GM21825 (cell line): ENCODE results near the gene RPP25L.
"Not testable (repeated sequence)": the region's sequence is repeated elsewhere in the genome, so short reads cannot be mapped to it uniquely, and the experiment has no call there.

Source experiments
- ATAC-seq: cut with Tn5 transposase; IDR thresholded peaks from one replicate; pipeline ENCODE4 v1.9.1; 2021; ENCODE audit warnings: mild to moderate bottlenecking, moderate library complexity; ENCODE audit not compliant: unreplicated experiment

RPP25L gene

DNA sequence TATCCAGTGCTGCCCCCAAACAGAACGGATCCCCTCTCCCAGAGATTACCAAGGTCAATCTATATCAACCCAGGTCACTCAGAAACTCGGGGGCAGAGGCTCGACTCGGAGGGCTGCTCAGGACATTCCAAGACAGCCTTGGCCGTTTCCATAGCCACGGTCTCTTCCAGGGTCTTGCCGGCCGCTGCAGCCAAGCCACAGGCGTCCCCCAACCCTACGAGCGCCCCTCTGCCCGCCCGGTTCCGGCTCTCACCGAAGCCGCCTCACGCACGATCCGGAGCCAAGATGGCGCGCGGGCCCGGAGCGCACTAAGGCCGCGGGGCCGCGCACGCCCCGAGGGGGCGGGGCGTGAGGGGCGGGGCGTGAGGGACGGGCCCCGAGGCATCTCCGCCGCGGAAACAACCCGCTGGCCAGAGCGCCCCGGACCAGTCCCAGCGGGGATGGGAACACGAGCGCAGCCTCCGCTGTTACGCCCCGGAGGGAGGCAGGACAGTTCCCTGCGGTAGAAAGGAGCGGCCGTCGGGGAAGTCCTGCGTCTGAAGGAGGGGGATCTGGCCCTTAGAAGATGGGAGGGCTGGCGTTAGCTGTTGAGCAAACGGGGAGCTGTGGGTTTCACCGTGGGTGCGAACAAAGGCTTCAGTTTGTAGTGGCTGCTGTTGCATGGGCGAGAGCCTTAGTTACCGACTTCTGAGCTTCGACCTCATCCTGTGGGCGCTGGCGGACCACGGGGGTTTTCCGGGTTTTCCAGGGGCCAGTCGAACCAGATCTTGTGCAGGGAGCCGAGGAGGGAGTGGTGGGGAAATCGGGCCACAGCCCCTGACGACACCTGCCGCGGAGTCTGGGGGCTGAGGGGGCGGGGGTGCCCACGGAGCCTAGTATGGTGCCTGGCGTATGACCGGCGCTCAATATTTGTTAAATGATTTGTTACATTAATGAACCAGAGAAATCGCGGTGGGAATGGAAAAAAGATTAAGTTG is at the start of gene RPP25L:
RPP25L (minus strand) TSS at position 287 of the 977 bp plus-strand sequence. CDS start 801 bp downstream, outside the sequence.
- peak; percentile 87 for ATAC-seq

DNA sequence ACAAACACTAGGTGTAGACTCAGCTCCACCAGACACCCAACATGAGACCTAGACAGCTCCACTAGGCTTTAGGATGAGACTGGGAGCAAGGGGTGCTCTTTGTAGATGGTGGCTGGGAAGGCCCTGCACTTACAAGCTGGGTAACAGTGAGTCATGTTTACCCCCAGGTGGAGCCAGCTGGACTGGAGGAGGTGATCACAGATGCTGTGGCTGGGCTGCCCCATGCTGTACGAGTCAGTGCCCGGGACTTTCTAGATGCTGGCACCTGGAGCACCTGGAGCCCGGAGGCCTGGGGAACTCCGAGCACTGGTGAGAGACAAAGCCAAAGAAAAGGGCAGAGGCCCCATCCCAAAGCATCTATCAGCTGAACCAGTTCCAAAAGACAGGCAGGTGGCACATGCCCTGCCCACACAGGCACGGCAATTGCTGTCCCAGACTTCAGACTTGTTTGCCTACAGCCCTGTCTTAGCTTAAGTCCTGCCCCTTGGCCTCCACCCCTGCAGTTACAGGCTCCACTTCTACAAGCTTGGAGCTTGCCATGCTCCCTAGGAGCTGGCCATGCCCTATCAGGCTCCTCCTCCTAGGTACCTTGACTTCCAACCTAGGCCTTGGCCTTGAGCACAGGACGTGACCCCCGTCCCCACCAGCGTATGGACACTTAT is 47.8 kb upstream of the RPP25L start:
- ATAC-seq = no peak

- no peak for ATAC-seq
These were observed 46.6 kb upstream of the RPP25L start for GRCh38 chr9:34658461-34658860.

GRCh38 chr9:34656992-34657391 is 45.1 kb upstream of the RPP25L start:
- no peak for ATAC-seq

DNA sequence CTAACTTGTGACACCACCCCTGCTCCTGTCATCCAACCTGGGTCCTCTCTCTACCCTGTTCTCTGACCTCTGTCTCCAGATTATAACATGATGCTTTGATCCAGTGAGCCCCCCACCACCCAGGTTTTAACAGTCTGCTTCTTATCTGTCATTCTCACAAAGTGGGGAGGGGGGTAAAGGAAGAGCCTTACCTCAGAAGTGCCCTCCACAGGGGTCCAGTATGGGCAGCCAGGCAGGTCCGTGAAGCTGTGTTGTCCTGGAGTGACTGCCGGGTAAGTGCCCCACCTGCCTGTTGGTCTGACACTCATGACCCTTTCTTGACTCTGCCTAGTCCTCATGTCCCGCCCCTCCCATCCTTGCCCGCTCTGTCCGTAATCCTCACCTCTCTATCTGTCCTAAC is 43.5 kb upstream of the RPP25L start:
- ATAC-seq = no peak

DNA sequence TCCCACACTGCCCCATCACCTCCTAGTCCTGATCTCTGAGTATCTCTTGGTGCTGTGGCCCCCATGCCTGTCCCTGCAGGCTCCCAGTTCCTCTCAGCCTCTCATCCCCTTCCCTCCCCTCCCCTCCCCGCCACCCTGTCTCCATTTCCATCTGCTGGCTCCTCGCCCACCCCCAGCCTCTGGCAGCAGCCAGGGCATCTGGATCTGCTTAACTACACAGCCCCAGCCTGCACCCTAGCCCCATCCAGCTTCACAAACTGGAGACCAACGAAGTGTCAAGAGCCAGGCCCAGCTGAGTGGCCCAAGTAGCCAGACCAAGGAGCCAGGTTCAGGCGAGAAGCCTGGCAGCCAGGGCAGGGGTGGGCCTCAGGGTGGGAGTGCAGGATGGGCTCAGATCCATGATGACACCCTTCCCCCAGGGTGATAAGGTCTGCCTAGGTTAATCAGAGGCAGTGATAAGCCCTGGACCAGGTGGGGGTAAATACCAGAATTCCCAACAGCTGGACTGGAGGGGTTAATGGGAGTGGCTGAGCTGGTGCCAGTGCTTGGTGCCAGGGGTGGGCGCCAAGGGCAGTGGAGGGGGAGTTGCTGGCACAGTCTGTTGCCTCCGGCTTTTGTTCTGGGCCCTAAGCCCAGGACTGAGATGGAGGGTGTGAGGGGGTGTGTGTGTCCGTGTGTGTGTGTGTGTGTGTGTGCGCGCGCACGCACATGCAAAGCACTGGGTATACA is 42.6 kb upstream of the RPP25L start:
- no peak for ATAC-seq

DNA sequence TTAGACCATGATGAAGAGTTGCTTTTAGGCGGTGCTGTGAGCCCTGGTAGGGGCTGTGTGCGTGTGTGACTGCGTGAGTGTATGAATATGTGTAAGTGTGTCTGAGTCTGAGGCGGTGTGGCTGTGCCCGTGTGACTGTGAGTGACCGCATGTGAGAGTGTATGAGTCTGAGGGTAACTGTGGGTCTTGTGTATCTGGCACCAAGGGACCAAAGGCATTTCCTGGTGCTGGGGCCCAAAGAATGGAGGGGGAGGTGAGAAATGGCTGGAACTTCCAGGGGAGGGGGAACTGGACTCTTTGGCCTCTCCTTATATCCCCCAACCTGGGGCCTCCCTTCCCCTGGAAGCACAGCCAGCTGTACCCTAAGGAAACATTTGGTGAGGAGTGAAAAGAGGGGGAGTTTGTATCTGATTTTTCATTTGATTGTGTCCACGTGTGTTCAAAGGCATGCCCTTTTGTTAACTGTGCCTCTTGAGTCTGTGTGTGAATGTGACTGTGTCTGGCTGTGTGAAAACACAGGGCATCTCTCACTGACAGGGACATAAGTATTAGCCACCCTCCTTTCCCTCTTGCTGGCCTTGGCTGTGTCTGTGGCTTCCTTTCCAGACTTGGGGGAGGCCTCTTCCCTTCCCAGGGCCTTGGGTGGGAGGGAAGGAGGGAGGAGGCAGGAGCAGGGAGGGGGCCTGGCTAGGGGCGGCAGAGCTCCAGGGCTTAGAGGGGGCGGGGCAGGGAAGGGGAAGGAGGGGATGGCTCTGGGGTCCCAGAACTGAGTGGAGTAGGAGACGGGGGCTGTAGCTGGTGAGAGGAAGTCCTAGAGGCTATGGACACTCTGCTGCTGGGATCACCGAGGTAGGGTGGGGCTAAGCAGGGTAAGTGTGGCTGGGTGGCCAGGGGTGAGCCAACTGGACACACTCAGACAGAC is 41.5 kb upstream of the RPP25L start:
- ATAC-seq = no peak

GRCh38 chr9:34652602-34653000 is 40.7 kb upstream of the RPP25L start:
- no peak for ATAC-seq

DNA sequence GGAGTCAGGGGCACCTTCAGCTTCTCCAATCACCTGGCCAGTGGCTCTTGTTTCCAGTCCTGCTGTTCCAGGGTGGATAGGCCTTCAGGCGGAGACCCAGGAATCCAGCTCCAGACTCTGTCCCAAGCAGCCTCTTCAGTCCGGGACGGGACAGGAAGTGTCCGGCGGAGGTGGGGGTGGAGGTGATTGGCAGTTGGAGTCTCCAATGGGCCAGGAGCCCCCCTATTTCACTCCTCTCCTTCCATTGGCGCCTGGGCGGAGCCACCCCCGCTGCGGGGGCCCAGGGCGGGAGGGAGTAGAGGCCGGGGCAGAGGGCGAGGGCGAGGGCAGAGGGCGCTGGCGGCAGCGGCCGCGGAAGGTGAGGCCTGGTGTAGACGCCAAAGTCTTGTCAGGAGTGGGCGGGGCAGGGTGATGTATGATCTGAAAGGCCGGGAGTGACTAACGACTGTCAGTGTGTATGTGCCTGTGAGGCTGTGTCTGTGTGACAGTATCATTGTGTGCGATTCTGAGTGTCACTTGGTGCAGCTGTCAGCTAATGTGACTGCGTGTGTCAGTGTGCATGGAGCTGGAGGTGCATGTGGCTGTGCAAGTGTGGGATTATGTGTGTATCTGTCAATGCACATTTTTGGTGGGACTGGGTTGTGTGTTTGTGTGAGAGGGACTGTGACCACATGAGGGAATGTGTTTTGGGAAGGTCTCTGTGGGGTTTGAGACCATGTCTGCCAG is 40.1 kb upstream of the RPP25L start, which contains the start of gene IL11RA:
IL11RA (plus strand) TSS at position 310 of the 726 bp plus-strand sequence. CDS start 3,033 bp downstream, outside the sequence.
- no peak for ATAC-seq

DNA sequence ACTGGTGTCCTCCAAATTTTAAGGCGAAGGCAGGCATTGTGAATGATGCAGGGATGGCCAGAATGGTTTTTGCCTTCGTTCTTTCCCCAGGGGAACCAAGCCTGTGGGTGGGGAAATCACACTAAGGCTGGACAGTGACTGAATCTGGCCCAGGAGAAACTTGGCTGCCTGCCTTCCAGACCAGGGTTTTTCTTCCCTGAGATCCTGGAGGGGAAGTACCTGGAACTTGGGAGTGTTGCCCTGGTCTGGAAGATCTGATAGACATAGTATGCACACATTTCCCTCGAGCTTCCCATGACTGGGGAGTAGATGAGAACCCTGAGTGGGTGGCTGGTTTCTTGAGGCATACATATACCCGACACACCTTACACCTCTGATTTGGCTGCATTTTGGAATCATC is 39.4 kb upstream of the RPP25L start:
- ATAC-seq = no peak

DNA sequence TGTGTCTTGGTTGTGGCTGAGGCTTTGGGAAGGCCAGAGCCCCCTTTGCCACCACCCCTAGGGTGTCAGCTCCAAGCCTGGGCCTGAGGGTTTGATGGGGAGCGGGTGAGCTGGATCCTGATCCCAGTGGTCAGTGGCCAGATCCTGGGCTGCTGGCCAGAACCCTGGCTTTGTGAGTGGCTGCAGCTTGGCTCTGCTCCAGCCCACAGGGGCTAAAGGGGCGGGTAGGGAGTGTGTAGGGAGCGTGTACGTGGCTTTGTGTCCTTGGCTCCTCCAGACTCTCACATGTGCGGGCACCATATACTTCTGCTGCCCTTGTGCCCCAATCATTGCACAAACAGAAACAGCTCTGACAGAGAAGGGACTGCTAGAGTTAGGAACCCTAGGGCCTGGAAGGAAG is 38.9 kb upstream of the RPP25L start:
- no peak for ATAC-seq

DNA sequence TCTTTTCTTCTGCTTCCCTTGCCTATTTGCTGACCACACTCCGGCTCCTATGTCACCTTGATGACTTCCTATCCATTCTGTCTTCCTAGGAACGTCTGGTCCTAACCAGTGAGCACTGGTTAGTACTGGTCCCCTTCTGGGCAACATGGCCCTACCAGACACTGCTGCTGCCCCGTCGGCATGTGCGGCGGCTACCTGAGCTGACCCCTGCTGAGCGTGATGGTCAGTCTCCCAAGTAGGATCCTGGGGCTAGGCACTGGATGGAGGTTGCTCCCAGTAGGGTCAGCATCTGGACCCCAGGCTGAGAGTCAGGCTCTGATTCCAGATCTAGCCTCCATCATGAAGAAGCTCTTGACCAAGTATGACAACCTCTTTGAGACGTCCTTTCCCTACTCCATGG is 36.8 kb upstream of the RPP25L start:
- no peak for ATAC-seq

DNA sequence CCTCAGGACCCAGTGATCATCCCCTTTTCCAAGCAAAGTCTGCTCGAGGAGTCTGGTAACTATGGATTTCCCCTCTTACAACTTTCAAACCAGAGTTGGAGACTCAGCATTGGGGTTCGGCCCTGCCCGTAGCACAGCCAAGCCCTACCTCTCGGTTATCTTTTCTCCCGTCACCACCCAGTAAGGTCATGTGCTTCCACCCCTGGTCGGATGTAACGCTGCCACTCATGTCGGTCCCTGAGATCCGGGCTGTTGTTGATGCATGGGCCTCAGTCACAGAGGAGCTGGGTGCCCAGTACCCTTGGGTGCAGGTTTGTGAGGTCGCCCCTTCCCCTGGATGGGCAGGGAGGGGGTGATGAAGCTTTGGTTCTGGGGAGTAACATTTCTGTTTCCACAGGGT is 35.8 kb upstream of the RPP25L start:
- ATAC-seq = no peak

DNA sequence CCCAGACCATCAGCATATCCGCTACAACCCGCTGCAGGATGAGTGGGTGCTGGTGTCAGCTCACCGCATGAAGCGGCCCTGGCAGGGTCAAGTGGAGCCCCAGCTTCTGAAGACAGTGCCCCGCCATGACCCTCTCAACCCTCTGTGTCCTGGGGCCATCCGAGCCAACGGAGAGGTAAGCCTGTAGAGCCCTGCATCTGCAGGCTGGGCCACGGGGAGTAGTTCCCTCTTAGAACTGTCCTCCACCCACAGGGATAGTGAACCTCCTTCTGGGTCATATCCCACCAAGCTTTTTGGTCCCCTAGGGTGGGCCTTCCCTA is 35.1 kb upstream of the RPP25L start:
- no peak for ATAC-seq

DNA sequence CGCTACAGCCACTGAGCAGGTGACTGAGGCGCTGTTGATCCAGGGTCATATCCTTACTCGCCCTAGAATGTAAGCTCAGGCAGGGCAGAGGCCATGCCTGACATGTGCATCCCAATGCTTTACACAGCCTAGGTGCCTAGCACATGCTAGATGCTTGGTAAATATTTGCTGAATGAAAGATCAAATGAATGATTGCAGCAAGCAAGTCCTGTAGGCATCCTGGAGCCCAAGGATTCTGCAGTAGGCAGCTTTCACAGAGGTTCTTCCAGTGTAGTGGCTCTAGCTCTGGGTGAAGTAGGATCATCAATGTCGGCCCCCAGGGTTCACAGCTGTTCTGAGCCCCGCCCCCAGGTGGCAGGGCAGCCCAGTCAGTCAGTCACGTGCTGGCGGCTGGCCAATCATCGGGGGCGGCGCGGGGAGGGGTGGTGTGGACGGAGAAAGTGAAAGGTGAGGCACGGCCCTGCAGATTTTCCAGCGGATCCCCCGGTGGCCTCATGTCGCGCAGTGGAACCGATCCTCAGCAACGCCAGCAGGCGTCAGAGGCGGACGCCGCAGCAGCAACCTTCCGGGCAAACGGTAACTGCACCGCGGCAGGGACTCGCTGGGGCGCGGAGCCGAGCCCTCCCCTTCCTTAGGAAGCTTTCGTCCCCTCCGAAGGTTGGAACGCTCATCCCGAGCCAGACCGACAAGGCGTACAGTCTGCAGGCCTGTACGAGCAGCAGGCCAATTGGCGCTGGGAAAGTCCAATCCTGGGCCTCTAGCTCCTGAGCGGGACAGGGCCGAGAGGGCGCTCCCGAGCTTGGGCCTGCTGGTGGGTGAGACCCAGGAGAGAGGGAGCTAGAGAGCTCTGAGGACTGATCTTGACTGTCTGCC is 34.5 kb upstream of the RPP25L start, which contains the start of gene GALT:
GALT (plus strand) TSS at position 465 of the 873 bp plus-strand sequence; CDS start at position 495, 30 bp downstream.
- ATAC-seq = peak; percentile 85

DNA sequence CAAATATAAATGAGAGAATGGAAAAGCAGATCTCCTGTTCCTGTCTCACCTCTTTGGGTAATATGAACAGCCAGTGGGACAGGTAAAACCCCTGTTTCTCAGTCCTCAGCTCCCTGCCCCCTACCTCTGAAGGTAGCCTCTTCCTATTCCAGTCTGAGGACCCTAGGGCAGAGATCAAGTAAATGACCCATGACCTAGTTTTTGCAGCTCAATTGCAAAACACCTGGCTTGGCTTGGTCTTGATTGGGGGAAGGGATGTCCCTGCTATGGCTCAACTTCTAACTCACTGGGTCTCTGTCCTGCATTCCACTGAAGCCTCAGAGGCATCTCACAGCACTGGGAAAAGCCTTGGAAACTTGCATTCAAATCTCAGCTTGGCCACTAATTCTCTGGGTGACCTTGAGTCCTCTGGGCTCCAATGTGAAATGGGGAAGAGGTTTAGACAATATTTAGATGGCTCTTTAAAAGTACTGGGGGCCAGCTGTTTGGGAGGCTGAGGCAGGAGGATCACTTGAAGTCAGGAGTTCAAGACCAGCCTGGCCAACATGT is 32.9 kb upstream of the RPP25L start:
- ATAC-seq = no peak

DNA sequence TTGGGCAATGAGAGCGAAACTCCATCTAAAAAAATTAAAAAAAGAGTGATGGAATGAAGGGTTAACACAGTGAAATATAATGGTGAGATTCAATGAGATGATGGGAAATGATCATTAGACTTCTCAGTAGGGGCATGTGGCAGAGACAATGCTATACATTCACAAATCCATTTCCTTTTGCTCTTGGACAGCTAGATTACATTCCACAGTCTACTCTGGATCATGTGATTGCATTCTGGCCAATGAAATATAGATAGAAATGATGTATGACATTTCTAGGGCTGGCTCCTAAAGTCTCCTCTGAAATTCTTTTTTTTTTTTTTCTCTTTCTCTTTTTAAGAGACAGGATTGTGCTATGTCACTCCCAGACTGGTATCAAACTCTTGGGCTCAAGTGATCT is 30.8 kb upstream of the RPP25L start:
- no peak for ATAC-seq

DNA sequence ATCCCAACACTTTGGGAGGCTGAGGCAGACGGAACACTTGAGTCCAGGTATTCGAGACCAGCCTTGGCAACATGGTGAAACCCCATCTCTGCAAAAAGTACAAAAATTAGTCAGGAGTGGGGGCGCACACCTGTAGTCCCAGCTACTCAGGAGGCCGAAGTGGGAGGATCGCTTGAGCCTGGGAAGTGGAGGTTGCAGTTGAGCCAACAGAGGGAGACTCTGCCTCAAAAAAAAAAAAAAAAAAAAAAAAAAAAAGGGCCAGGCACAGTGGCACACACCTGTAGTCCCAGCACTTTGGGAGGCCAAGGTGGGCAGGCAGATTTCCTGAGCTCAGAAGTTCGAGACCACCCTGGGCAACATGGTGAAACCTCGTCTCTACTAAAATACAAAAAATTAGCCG is 27.4 kb upstream of the RPP25L start:
- ATAC-seq = not testable (repeated sequence)

DNA sequence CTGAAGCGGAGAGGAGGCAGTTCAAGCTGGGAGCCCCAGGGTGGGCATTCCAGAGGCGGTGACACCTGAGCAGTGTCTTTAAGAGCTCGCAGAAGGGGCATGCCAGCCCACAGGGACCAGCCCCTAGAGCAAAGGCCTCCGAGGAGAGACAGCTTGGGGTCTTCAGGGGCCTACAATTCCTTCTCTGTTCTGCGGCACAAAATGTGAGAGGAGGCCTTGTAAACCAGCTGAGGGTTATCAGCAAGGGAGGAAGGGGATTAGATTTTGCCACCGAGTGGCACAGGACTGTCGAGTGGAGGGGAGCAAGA is 26.2 kb upstream of the RPP25L start:
- ATAC-seq = no peak
